EH (cell line): ENCODE results near the gene OTOG.

ENCODE experiments used
- DNase-seq: peaks from one replicate; pipeline ENCODE4 v3.0.0-alpha.2; 2015; ENCODE audit warnings: low read depth

The OTOG gene

DNA sequence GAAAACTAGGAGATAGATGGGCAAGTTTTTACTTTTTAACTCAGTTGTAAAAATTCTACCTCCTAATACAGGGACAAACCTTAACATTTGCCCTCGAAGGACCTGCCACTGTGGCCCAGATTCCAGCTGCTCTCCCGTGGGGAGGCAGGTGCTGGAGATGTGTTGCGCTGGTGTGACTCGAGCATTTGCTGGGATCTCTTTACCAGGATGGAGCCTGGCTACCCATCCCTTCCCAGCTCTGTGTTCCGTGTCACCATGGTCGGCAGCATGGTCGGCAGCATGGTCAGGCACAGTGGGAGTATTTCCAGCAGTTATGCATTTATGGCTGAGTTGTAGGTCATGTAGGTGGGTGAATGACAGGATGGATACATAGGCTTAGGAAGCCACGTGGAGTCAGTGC, 41.1 kb downstream of the OTOG start:
- no peak for DNase-seq

DNA sequence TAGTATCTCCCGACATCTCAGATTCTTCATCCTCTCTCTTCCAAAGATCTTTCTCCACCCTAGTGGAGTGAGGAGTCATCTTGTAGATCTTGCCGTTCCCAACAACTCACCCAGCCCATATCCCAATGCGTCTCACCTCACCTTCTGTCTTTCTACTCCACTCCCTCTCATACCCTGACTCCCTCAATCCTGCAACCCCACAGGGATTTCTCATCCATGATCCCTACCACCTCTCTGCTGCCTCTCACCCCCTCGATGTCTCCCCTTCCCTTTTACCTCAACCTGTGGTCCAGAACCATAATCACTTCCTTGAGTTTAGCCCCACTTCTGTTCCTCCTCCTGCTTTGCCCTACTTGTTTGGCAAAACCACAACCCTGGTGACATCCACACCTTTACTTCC, 41.7 kb downstream of the OTOG start:
- no peak for DNase-seq

DNA sequence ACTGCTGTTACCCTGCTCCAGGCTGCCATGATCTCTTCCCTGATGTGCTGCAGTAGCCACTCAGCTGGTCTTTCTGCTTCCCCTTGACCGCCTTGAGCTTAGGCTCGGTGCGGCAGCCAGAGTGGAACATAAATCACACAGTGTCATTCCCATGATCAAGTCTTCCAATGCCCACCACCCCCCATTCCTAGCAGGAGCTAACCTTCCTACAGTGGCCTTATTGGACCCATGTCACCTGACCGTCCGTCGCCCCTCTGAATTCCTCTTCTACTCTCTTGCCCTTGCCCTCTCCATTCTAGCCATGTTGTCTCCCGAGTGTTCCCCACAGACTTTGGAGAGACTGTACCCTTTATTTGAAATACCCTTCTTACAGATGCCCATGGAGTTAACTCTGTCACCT, 43.4 kb downstream of the OTOG start:
- DNase-seq: no peak

DNA sequence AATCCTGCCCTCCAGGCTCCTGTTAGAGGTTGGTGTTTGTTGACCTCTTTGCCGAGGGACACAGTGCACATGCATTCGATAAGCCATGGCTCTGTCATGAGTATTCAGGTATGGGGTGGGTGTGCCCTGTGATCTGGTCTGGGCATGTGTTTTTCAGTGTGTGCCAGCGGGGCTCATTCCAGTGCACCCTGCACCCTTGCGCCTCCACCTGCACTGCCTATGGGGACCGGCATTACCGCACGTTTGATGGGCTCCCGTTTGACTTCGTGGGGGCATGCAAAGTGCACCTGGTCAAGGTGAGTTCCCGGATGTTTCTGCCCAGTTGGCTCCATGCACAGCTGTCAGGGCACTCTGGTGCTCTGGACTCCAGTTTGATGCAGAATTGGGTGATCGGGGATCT, 44.2 kb downstream of the OTOG start:
- DNase-seq: no peak

DNA sequence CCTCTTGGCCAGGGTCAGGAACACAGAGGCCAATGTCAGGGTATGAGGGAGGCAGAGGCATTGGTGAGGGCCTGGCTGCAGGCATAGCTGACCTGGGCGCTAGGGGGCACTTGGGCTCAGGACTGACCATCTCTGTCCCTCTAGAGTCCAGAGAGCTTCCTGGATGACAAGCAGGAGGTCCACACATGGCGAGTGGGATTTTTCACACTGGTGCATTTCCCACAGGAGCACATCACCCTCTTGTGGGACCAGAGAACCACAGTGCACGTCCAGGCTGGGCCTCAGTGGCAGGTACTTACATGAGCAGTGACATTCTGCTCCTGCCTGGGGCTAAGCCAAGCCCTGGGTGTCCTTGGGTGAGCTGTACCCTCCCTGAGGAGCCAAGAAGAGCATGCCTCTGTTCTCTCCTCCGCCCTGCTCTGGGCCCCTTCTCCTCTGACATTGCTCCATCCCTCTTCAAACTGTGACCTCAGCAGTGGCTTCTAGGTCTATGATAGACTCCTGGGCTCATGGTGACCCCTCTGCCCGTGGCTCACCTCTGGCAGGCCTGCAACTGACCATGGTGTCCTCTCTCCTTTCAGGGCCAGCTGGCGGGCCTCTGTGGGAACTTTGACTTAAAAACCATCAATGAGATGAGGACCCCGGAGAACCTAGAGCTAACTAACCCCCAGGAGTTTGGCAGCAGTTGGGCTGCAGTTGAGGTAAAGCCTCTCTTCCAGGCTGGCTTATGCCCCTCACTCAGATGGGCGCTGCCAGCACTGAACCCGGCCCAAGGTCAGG, 46.6 kb downstream of the OTOG start:
- no peak for DNase-seq

DNA sequence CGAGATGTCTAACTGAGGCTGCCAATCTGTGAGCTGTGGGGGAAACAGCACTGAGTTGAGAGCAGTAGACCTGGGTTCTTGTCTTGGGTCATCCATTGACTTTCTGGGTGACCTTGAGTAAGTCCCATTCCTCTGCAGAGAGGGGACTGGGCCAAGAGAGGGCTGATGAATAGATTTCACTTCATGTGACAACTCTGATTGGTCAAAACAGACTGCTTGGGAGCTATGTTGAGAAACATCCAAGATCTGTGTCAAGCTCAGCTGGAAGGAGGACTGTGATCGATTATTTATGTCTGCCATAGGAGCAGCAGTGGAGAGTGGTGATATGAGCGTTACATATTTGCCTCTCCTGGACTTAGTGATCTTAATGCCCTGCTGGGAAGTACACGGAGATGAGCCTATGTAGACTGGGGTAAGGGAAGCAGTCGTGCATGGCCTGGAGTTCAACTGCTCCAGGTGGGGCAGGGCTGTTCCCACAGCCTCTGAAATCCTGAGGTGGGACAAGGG, 47.7 kb downstream of the OTOG start:
- no peak for DNase-seq

- DNase-seq: no peak
These were observed 48.7 kb downstream of the OTOG start for GRCh38 chr11:17595526-17596309.

GRCh38 chr11:17596310-17596669, 49.2 kb downstream of the OTOG start:
- DNase-seq: no peak

DNA sequence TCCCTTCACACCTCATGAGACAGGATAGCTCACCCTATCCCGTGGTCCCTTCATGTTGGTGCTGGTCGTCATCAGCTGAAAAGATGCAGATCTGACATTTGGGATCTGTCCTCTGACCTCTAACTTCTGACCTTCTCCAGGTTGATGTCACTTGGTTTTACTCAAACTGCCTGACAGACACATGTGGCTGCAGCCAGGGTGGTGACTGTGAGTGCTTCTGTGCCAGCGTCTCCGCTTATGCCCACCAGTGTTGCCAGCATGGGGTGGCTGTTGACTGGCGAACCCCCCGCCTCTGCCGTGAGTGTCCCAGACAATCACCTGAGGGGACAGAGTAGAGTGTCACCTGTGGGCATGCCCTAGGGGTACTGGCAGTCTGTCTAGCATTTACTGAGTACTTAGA, 49.7 kb downstream of the OTOG start:
- no peak for DNase-seq

- DNase-seq: no peak
These were observed 50.7 kb downstream of the OTOG start for GRCh38 chr11:17597770-17598169.

DNA sequence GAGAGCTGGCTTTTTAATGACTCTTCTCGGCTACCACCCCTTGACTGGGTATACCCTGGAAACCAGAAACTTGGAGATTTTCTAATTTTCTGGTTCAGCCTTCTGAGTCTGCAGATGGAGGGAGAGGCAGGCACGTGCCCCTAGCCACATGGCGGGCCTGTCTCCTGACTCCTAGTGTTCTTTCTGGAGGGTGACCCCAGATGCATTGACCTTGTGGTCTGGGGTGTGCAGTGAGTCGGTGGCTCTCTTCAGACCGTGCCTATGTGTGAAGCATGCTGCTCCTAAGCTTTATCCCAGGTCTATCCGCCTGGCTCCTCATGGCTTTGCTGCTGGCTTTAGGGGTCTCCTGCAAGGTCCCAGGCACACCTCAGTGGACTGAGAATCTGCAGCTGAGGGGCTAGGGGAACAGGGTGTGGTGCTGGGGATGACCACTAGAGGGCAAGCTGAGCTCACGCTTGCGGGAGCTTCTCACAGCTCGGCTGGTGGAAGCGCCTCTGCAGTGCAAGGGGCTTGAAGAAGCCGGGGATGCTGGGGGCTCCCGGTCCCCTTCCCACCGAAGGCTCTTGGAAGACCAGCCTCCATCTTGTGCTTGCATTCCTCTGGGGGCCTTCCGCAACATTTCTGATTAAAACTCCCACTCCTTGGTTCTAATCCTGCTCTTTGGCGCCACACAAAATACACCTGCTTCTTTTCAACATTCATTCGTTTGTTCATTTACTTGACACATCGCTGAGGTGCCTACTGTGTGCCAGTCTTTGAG, 51.8 kb downstream of the OTOG start:
- peak; percentile 61 for DNase-seq

GRCh38 chr11:17599460-17599925, 52.4 kb downstream of the OTOG start:
- DNase-seq: no peak

DNA sequence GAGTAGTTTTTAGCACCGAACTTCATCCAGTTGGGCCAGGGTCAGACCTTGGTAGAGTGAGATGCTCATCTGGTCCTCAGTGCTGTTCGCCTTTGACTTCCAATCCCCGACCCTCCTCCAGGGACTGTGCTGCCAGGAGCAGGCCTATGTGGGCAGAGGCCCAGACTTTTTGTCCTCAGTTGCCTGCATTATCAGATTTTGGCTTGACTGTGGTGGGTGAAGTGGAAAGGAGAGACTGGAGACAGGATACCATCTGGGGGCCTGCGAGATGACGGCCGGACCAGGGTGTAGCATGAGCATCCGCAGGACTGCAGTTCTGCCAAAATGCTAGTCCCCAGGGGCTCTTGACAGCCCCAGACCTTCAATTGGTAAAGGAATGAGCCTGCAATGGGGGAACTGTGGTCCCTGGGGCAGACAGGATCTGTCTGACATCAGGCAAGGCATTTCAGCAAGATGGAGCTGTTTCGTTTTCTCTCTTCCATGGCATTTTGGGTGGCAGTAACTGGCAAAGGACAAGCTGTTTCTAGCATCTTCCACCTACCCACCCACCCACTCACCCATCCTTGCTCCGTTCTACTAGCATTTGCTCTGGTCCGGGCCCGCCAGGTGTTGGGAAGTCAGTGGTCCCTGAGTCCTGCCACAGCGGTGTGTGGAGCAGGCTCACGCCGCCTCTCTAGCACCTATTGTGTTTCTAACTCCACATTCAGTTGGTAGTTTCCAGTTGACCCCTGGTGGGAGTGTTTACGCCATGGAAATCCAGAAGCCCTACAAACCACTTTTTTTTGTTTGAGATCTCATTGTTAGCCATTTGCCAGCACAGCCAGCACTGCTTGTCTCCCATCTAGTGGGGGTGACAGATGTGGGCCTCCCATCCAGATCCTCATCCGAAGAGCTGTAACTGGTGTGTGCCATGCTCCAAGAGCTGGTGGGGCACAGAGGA, 53.5 kb downstream of the OTOG start:
- no peak for DNase-seq

GRCh38 chr11:17601256-17601671, 54.2 kb downstream of the OTOG start:
- no peak for DNase-seq

DNA sequence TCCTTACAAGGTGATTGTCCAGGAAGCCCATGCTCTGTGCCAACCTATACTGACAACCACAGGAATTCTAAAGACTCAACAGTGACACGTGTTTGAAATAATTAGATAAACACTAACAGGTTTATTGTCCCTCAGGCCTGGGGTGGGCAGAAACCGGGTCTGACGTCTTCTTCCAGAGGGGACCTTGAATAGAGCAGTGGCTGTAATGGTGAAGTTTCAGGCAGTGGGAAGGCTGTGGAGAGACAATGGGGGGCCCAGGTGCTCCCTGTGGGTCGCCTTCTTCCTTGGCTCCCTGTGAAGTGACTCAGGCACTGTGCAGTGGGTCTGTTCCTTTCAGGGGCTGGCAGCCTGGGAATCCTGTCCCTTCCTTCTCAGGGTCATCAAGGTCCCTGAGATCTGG, 54.6 kb downstream of the OTOG start:
- DNase-seq: peak; percentile 2

GRCh38 chr11:17602105-17603001, 55.3 kb downstream of the OTOG start:
- DNase-seq: no peak

DNA sequence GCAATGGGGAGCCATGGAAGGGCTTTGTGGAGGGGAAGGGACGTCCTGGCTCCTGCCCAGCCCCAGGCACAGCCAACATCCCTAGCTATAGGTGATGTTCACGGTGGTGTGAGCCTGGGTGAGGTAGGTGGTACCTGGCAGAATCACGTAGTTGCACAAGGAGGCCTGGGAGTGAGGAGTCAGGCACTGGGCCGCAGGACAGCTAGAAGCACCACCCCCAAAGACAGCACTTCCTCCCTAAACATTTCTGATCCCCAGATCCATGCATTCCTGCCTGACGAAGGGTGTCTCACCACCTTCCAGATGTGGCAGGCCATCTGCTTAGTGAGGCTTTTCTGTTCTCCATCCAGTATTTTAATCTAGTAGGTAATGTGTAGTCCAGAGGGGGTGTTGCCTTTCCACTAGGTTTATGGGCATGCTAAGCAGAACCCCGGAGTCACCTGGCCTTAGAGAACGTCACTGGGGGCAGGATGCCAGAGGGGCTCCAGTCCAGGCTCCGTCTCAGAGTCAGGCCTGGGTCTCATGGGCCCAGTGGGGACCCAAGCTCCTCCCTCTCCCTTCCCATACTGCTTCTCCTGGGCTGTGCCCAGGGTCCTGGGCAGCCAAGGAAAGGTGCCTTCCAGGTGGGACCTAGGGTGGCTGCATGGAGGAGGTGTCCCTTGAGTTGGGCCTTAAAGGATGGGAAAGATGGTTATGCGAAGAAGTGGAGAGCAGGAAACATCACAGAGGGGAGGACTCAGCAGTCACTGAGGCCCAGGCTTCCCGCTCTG, 56.2 kb downstream of the OTOG start:
- DNase-seq: no peak

DNA sequence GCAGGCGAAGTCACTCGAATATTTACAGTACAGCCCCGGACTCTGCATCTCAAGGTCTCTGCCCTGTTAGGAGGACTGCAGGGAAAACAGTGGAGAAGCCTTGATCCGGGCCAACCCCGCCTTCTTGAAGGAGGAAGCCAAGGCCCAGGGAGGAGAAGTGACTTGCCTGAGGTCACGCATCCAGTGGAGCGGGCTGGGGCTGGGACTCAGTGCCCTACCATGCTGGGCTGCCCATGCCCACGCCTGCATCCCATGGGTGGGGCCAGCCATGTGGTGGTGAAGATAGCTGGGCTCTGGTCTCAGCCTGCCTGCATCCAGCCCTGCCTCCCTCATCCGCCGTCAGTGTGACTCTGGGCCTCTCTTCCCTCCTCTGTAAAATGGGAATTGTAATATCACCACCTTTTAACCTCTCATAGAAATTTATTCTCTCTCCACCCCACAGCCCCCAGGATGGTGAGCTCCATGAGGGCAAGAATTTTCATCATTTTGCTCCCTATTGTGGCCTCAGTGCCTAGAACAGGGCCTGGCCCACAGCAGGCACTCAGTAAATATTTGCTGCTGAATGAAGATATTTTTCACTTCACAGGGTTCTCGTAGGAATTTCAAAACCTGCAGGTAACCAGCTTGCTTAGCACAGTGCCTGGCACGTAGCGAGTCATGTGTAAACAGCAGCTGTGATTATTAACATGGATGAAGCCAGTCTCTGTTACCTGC, 57.3 kb downstream of the OTOG start:
- DNase-seq: no peak

DNA sequence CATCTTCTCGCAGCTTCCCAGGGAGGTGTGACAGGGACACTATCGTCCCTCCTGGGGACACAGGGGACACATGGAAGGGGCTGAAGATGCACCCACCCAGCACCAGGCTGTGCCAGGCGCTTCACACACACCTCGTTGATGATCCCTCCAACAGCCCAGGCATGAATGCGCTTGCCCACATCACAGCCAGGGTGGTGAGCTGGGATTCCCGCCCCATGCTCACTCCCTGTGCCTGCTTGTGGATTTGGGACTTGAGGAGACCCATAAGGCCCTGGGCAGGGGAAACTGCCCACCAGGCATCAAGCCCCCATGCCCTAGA, 57.8 kb downstream of the OTOG start:
- no peak for DNase-seq
